Spleen (tissue), 7 donors: ENCODE results near the gene TSPAN17.

Source experiments
- POLR2A ChIP-seq, 3 donors: fragments of 450-650 bp; IDR thresholded peaks; one replicate each; pipeline ENCODE4 v1.5.1; 2017; ENCODE audit warnings: antibody characterized with exemption in 3 of 3, mild to moderate bottlenecking in 1 of 3
- POLR2AphosphoS5 ChIP-seq, 3 donors: sonication (generic); formaldehyde crosslinking; IDR thresholded peaks; one replicate each; pipeline ENCODE4 v1.5.1; 2017; ENCODE audit warnings: antibody characterized with exemption in 3 of 3
- TF ChIP-seq, protein P1 (sequence below), 11 experiments: fragments of 200-600 bp in 7 of 11; fragments of 450-650 bp in 4 of 11; sonication (generic) in 4 of 11; IDR thresholded peaks in 8 of 11; conservative IDR thresholded peaks in 3 of 11; 1 replicate in 7 of 11; 2 replicates in 4 of 11; pipeline versions ENCODE4 v1.4.0 to v1.8.0; 2016 to 2021; ENCODE audit warnings: antibody characterized with exemption in 11 of 11, inconsistent platforms in 4 of 11, mild to moderate bottlenecking in 1 of 11
- donor health status: DM: no; HTN: no; CAD: no; lungs with moderate emphysema.
- donor health status: DM: no; HTN: no; CAD: no.
- donor health status: DM: no; HTN: no; CAD: no.

DNA sequence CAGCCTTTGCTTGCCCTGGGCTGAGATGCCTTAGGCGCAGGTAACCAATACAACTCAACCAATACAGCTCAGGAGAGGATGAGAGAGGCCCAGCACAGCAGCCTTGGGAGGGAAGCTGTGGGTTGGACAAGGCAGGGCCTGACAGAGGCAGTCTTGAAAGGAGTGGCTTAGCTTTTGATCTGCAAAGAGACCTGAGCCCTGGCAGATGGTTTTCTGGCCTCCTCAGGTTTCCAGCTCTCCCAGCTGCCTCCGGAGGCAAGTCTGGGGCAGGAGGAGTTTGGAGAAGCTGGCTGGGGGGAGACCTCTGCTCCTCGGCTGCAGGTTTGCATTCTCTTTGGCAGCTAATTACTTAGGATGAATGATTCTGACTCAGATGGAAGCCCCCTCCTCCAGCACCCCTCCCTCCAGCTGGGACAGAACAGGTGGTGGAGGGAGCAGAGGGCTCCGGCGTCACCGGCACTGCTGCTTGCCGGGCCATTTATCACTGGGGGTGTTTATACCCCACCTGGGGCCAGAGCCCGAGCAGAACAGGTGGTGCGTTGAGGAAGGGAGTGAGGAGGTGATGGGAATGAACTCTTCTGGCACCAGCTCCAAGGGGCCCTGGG is 50.8 kb downstream of the TSPAN17 start:
- TF ChIP-seq POLR2A (IDR thresholded peaks at IDR 0.05) (no peak), POLR2AphosphoS5 (IDR thresholded peaks at IDR 0.05) (no peak)
- TF ChIP-seq, protein P1, sequence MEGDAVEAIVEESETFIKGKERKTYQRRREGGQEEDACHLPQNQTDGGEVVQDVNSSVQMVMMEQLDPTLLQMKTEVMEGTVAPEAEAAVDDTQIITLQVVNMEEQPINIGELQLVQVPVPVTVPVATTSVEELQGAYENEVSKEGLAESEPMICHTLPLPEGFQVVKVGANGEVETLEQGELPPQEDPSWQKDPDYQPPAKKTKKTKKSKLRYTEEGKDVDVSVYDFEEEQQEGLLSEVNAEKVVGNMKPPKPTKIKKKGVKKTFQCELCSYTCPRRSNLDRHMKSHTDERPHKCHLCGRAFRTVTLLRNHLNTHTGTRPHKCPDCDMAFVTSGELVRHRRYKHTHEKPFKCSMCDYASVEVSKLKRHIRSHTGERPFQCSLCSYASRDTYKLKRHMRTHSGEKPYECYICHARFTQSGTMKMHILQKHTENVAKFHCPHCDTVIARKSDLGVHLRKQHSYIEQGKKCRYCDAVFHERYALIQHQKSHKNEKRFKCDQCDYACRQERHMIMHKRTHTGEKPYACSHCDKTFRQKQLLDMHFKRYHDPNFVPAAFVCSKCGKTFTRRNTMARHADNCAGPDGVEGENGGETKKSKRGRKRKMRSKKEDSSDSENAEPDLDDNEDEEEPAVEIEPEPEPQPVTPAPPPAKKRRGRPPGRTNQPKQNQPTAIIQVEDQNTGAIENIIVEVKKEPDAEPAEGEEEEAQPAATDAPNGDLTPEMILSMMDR (IDR thresholded peaks at IDR 0.05 in 8 of 11, conservative IDR thresholded peaks at IDR 0.05 in 3 of 11) = no peak
